ENCODE data around the gene MED12L. TPM values are rescaled to one million over a fixed set of nuclear protein-coding genes. Genes with fewer than 3 reads are reported as not detected.

Gene MED12L
- total RNA-seq, 2 experiments from 2014 or later = 2.9 to 3.4 TPM

DNA sequence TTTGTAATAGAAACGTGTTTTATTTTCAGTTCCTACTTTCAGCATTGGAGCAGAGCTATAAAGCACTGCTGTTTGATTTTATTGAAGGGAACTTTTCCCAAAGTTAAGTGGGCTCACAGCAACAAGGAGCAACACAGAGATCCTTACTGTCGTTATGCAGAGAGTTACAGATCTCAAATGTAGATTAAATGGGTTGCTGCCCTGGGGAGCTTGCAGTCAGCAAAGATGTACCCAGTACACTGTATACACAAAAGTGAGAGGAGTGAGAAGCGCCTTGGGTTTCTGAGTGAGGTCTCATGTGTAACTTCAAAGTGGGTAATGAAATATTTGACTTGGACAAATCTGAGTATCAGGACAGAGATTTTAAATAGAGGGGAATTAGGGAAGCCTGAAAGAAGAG, 47.7 kb downstream of the MED12L start:
- Mint-ChIP-seq H3K27ac (no peak overlapping the region), H3K36me3 (ENCODE audit: low read depth) (no peaks in the 10 kb centered on the region), H3K4me1 (ENCODE audit: low read depth) (peaks cover 18% of the 10 kb centered on the region), H3K27me3 (no peaks in the 10 kb centered on the region), H3K4me3 (no peak overlapping the region), H3K9me3 (no peaks in the 10 kb centered on the region)
- TF ChIP-seq, protein P1, sequence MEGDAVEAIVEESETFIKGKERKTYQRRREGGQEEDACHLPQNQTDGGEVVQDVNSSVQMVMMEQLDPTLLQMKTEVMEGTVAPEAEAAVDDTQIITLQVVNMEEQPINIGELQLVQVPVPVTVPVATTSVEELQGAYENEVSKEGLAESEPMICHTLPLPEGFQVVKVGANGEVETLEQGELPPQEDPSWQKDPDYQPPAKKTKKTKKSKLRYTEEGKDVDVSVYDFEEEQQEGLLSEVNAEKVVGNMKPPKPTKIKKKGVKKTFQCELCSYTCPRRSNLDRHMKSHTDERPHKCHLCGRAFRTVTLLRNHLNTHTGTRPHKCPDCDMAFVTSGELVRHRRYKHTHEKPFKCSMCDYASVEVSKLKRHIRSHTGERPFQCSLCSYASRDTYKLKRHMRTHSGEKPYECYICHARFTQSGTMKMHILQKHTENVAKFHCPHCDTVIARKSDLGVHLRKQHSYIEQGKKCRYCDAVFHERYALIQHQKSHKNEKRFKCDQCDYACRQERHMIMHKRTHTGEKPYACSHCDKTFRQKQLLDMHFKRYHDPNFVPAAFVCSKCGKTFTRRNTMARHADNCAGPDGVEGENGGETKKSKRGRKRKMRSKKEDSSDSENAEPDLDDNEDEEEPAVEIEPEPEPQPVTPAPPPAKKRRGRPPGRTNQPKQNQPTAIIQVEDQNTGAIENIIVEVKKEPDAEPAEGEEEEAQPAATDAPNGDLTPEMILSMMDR (IDR thresholded peaks at IDR 0.05) = no peak
- ChIA-PET CTCF (interaction anchor here (0.9 to 5.1 kb wide), 4 partner anchors 11 to 48 kb away, joined by 4 to 19 read pairs (median 4); partner anchors contain the start of gene MED12L), POLR2A (no interaction called here)
- intact Hi-C loops (cut with micrococcal nuclease) = no loop called here
- ATAC-seq (no peak), DNase-seq (no peak)

DNA sequence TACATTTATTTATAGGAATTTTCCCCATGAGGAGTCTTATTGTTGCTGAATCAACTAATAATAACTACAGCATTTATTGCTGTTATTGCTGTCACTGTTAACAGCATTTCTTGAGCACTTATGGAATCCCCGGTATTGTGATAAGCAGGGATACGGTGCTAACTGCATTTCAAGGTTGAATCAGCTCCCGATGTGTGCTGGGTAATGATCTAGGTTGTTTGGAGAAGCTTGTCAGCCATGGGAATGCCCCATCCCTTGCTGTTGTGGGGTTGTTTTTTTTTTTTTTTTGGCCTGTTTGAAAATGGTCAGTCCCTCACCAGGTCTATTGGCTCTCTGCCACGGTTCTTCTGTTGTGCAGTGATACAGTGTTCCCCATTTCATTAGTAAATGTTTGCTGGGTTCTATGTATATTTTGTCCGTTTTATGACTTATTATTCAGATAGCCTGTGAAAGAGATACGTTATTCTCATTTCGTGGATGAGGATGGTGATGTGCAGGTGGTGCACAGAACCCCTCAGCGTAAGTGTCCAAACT, 48.5 kb downstream of the MED12L start:
- ChIA-PET POLR2A (no interaction called here), CTCF (interaction anchor here (1.1 to 5.1 kb wide), 3 partner anchors 10 to 49 kb away, joined by 4 to 19 read pairs (median 4); partner anchors contain the start of gene MED12L)
- no peak overlapping the region for H3K4me3 Mint-ChIP-seq
- intact Hi-C loops (cut with micrococcal nuclease) = no loop called here
- no peak for ATAC-seq
- no peaks in the 10 kb centered on the region for H3K9me3 Mint-ChIP-seq
- DNase-seq = no peak
- peaks cover 18% of the 10 kb centered on the region for H3K4me1 Mint-ChIP-seq (ENCODE audit: low read depth)
- TF ChIP-seq, protein P1 (IDR thresholded peaks at IDR 0.05) = no peak
- no peak overlapping the region for H3K27ac Mint-ChIP-seq
- no peaks in the 10 kb centered on the region for H3K27me3 Mint-ChIP-seq
- H3K36me3 Mint-ChIP-seq (ENCODE audit: low read depth) = no peaks in the 10 kb centered on the region

DNA sequence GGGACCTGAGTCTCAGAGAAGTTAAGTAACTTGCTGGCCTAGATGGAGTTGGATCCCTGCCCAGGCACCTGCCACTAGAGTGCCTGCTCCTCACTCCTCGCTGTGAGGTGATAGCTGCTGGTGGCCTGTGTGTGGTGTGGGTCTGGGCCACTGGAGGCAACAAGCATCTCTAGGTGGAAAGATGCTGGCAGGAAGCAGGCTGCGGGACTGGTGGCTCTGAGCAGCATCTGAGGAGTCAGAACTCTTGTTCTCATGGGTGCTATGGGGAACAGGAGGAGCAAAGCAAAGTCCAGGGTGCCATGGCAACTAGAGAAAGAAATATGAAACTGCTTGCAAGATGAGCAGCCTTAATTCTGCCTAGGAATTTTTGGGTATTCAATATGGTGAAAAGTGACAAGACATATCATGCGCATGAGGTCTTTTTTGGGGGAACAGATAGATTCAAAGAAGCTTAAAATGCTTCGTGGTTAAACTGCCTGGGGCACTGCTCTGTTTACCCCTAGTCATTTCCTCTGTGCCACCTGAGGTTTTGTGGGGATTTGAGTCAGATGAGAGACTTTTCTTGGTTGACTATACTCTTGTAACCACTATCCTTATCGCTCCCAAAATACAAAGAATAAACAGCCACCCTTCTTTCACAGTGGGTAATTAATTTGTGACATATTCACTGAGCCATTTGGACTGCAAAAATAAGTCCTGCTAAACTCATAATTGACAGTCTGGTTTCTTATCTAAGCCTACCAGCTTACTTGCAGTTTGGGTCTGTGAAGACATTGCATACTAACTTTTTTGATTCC, 50.3 kb downstream of the MED12L start:
- CTCF ChIA-PET = interaction anchor here (0.7 to 5.1 kb wide), 6 partner anchors 9 to 210 kb away, joined by 3 to 19 read pairs (median 6); partner anchors contain the start of gene MED12L

DNA sequence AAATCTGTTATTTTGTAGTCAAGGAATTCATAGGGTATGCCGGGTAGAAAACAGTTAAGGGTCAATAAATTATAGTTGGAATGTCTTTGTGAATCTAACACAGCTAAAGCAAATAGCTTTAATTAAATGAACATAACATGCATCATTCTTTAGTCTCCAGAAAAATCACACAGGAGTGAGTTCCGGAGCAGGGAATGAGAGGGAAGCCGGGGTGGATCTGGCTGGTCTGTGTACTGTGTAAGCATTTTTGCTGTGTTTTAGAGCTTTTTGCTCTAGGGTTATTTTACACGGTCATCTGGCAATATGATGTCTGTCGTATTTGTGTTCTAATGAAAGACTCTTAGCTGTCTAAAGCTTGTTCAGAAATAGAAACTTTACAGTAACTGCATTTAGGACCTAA, 57.5 kb downstream of the MED12L start:
- ATAC-seq (no peak), DNase-seq (no peak)
- CTCF ChIA-PET = interaction anchor here (1.0 to 7.7 kb wide), 6 partner anchors 11 to 225 kb away, joined by 3 to 63 read pairs (median 4); no protein-coding TSS in a partner anchor
- TF ChIP-seq, protein P1 (IDR thresholded peaks at IDR 0.05) = no peak
- Mint-ChIP-seq H3K4me3 (no peak overlapping the region), H3K36me3 (ENCODE audit: low read depth) (no peaks in the 10 kb centered on the region), H3K27me3 (peaks cover 3% of the 10 kb centered on the region), H3K4me1 (ENCODE audit: low read depth) (no peaks in the 10 kb centered on the region), H3K9me3 (no peaks in the 10 kb centered on the region), H3K27ac (no peak overlapping the region)
- intact Hi-C loops (cut with micrococcal nuclease) = no loop called here
- POLR2A ChIA-PET = no interaction called here

More for the DNA sequence above, 50.3 kb downstream of the MED12L start:
- TF ChIP-seq, protein P1 (IDR thresholded peaks at IDR 0.05) = no peak
- Mint-ChIP-seq H3K9me3 (no peaks in the 10 kb centered on the region), H3K27me3 (no peaks in the 10 kb centered on the region), H3K36me3 (ENCODE audit: low read depth) (no peaks in the 10 kb centered on the region), H3K4me3 (no peak overlapping the region), H3K27ac (peak overlapping the region; percentile 67), H3K4me1 (ENCODE audit: low read depth) (peaks cover 18% of the 10 kb centered on the region)
- DNase-seq (peak; percentile 77), ATAC-seq (peak; percentile 95)
- POLR2A ChIA-PET = interaction anchor here (0.7 to 1.5 kb wide), 4 partner anchors 8 to 171 kb away, joined by 3 read pairs; no protein-coding TSS in a partner anchor
- intact Hi-C loops (cut with micrococcal nuclease) = no loop called here

DNA sequence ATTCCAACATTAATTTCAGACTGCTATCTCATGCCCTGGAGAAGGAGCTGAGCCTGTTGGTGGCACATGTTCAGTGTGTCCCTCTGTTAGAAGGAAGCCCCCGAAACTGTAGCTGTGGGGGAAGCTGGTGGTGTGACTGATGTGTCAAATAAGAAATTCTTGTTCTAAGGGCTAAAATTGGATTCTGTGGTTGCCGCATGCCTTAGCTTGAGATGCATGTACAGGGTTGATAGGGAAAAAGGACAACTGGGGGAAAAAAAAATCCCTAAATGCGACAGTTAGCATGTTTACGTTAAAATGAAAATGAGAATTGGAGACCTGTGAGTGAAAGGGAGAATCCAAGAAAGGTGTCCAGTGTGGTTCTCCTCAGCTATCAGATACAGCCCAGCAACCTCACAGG, 58.6 kb downstream of the MED12L start:
- Mint-ChIP-seq H3K27ac (no peak overlapping the region), H3K27me3 (peaks cover 3% of the 10 kb centered on the region), H3K9me3 (no peaks in the 10 kb centered on the region), H3K4me1 (ENCODE audit: low read depth) (no peaks in the 10 kb centered on the region), H3K4me3 (no peak overlapping the region), H3K36me3 (ENCODE audit: low read depth) (no peaks in the 10 kb centered on the region)
- POLR2A ChIA-PET = no interaction called here
- TF ChIP-seq, protein P1 (IDR thresholded peaks at IDR 0.05) = no peak
- intact Hi-C loops (cut with micrococcal nuclease) = no loop called here
- ATAC-seq (no peak), DNase-seq (no peak)
- CTCF ChIA-PET = interaction anchor here (1.0 to 7.7 kb wide), 4 partner anchors 8 to 76 kb away, joined by 4 to 63 read pairs (median 24); partner anchors contain the start of gene MED12L
